GM12891 (cell line): ENCODE results near the gene BZW2.

Experiments
- PAX5 ChIP-seq: IDR thresholded peaks from 2 replicates; pipeline ENCODE4 v1.6.1; 2011; ENCODE audit warnings: low read length, moderate library complexity, mild to moderate bottlenecking; ENCODE audit not compliant: insufficient read depth, severe bottlenecking
- POLR2A ChIP-seq: IDR thresholded peaks from 2 replicates; pipeline ENCODE4 v1.6.1; 2011; ENCODE audit warnings: low read depth, low read length, control low read depth
- POLR2AphosphoS5 ChIP-seq: IDR thresholded peaks from 2 replicates; pipeline ENCODE4 v1.6.1; 2011; ENCODE audit warnings: low read depth, low read length, control low read depth
- POU2F2 ChIP-seq: IDR thresholded peaks from 2 replicates; pipeline ENCODE4 v1.6.1; 2011; ENCODE audit warnings: low read depth, mild to moderate bottlenecking, control low read depth, low read length, moderate library complexity
- TAF1 ChIP-seq: IDR thresholded peaks from 2 replicates; pipeline ENCODE4 v1.6.1; 2011; ENCODE audit warnings: low read depth, low read length, control low read depth

GRCh38 chr7:16693601-16694318 lies 47.8 kb downstream of the BZW2 start:
- TF ChIP-seq POLR2A (no peak), POLR2AphosphoS5 (no peak), TAF1 (no peak), POU2F2 (no peak), PAX5 (no peak)
